ENCODE results near the gene INSIG2.
"Not testable (repeated sequence)": the region's sequence is repeated elsewhere in the genome, so short reads cannot be mapped to it uniquely, and the experiment has no call there.

The INSIG2 gene

GRCh38 chr2:118058951-118059350, 29.3 kb upstream of the INSIG2 start:
- intact Hi-C loops (cut with DNase I): no loop called here
- no peak for DNase-seq

GRCh38 chr2:118059919-118060478, 28.3 kb upstream of the INSIG2 start:
- DNase-seq: no peak
- intact Hi-C loops (cut with DNase I): no loop called here

- intact Hi-C loops (cut with DNase I): no loop called here
- DNase-seq: no peak
Measured at GRCh38 chr2:118061135-118061955, 26.9 kb upstream of the INSIG2 start.

GRCh38 chr2:118062048-118062447, 26.2 kb upstream of the INSIG2 start:
- intact Hi-C loops (cut with DNase I): no loop called here
- no peak for DNase-seq

GRCh38 chr2:118062669-118063068, 25.6 kb upstream of the INSIG2 start:
- DNase-seq: no peak
- intact Hi-C loops (cut with DNase I): no loop called here

GRCh38 chr2:118065015-118065706, 23.1 kb upstream of the INSIG2 start:
- DNase-seq: no peak
- intact Hi-C loops (cut with DNase I): no loop called here

- intact Hi-C loops (cut with DNase I): no loop called here
Measured at GRCh38 chr2:118065921-118066511, 22.3 kb upstream of the INSIG2 start.

GRCh38 chr2:118077636-118078247, 10.5 kb upstream of the INSIG2 start:
- intact Hi-C loops (cut with DNase I): no loop called here
- DNase-seq: no peak

More at GRCh38 chr2:118065921-118066511, 22.3 kb upstream of the INSIG2 start:
- DNase-seq: no peak

- no peak for DNase-seq
- intact Hi-C loops (cut with DNase I): no loop called here
Measured at GRCh38 chr2:118078734-118079133, 9.5 kb upstream of the INSIG2 start.

GRCh38 chr2:118084491-118085089, 3.7 kb upstream of the INSIG2 start:
- intact Hi-C loops (cut with DNase I): no loop called here
- DNase-seq: no peak

GRCh38 chr2:118085173-118086023, 2.9 kb upstream of the INSIG2 start:
- no peak for DNase-seq
- intact Hi-C loops (cut with DNase I): no loop called here

GRCh38 chr2:118086024-118086633, 2.1 kb upstream of the INSIG2 start:
- DNase-seq: no peak
- intact Hi-C loops (cut with DNase I): no loop called here

- DNase-seq: peak in 4 of 10 donors; percentile 7 to 58 (median 20)
- intact Hi-C loops (cut with DNase I): no loop called here
Measured at GRCh38 chr2:118089139-118089800, 999 bp downstream of the INSIG2 start.

- DNase-seq: no peak
- intact Hi-C loops (cut with DNase I): no loop called here
Measured at GRCh38 chr2:118090387-118091139, 2.3 kb downstream of the INSIG2 start.

- intact Hi-C loops (cut with DNase I): no loop called here
- no peak for DNase-seq
Measured at GRCh38 chr2:118091140-118091478, 2.8 kb downstream of the INSIG2 start.

- no peak for DNase-seq
- intact Hi-C loops (cut with DNase I): no loop called here
Measured at GRCh38 chr2:118091631-118092030, 3.4 kb downstream of the INSIG2 start.

- intact Hi-C loops (cut with DNase I); DNase-seq: not testable (repeated sequence)
Measured at GRCh38 chr2:118094102-118094501, 5.8 kb downstream of the INSIG2 start.

GRCh38 chr2:118094503-118094902, 6.2 kb downstream of the INSIG2 start:
- intact Hi-C loops (cut with DNase I): no loop called here
- no peak for DNase-seq
